ENCODE results near the gene MED13L. TPM values are rescaled to one million over a fixed set of nuclear protein-coding genes. Genes with fewer than 3 reads are reported as not detected.

Gene MED13L
- total RNA-seq, 1 experiment from 2014 or later: 80.5 TPM

- ATAC-seq: no peak
- no peaks in the 10 kb centered on the region for H3K36me3 Mint-ChIP-seq
- H3K4me1 Mint-ChIP-seq: peaks cover 42% of the 10 kb centered on the region
- DNase-seq (ENCODE audit: low spot score): no peak
- no peak overlapping the region for H3K4me3 Mint-ChIP-seq
- no peaks in the 10 kb centered on the region for H3K9me3 Mint-ChIP-seq
- TF ChIP-seq ZNF138 (CRISPR knock-in tag; conservative IDR thresholded peaks at IDR 0.05) (no peak), MXD4 (CRISPR knock-in tag; IDR thresholded peaks at IDR 0.05; ENCODE audit: borderline replicate concordance) (no peak), SP1 (CRISPR knock-in tag; conservative IDR thresholded peaks at IDR 0.05) (no peak), ZNF416 (CRISPR knock-in tag; IDR thresholded peaks at IDR 0.05) (no peak), IRF2 (CRISPR knock-in tag; IDR thresholded peaks at IDR 0.05; ENCODE audit: borderline replicate concordance, low read depth) (no peak), STAT6 (CRISPR knock-in tag; conservative IDR thresholded peaks at IDR 0.05; ENCODE audit: low read depth) (no peak), ZNF281 (CRISPR knock-in tag; IDR thresholded peaks at IDR 0.05) (no peak), KAT7 (CRISPR knock-in tag; IDR thresholded peaks at IDR 0.05; ENCODE audit: borderline replicate concordance) (no peak), RELA (CRISPR knock-in tag; IDR thresholded peaks at IDR 0.05; ENCODE audit: borderline replicate concordance) (no peak), NFATC4 (CRISPR knock-in tag; IDR thresholded peaks at IDR 0.05) (no peak), TEAD1 (CRISPR knock-in tag; IDR thresholded peaks at IDR 0.05) (no peak), AFF4 (CRISPR knock-in tag; IDR thresholded peaks at IDR 0.05; ENCODE audit: borderline replicate concordance) (no peak), HMGA2 (CRISPR knock-in tag; IDR thresholded peaks at IDR 0.05) (no peak), ZNF425 (CRISPR knock-in tag; conservative IDR thresholded peaks at IDR 0.05) (no peak), JAZF1 (CRISPR knock-in tag; IDR thresholded peaks at IDR 0.05) (no peak)
- H3K27me3 Mint-ChIP-seq (ENCODE audit: low read depth): no peaks in the 10 kb centered on the region
- CTCF ChIA-PET: no interaction called here
- H3K27ac Mint-ChIP-seq: no peak overlapping the region
- POLR2A ChIA-PET: no interaction called here
Measured at GRCh38 chr12:116184763-116185162, 92.7 kb downstream of the MED13L start.

Measured in WTC11 (cell line).